Mesendoderm (in vitro differentiated cells): ENCODE data around the gene LPCAT3.

Experiments used
- DNase-seq: peaks from one replicate; pipeline ENCODE4 v3.0.0; 2013
- H2AK5ac ChIP-seq: 2 replicates; pipeline ENCODE4 v1.6.1; 2013; ENCODE audit warnings: low read length, inconsistent platforms
- H2BK120ac ChIP-seq: 2 replicates; pipeline ENCODE4 v1.6.1; 2013; ENCODE audit warnings: low read depth, mild to moderate bottlenecking, low read length, moderate library complexity, mixed read lengths
- H2BK15ac ChIP-seq: replicated peaks from 2 replicates; pipeline ENCODE4 v1.6.1; 2013; ENCODE audit warnings: low read depth, mild to moderate bottlenecking, moderate library complexity
- H2BK5ac ChIP-seq: 2 replicates; pipeline ENCODE4 v1.6.1; 2013; ENCODE audit warnings: low read length, inconsistent platforms
- H3K18ac ChIP-seq: 2 replicates; pipeline ENCODE4 v1.6.1; 2013; ENCODE audit warnings: mild to moderate bottlenecking, low read length, mixed read lengths
- H3K23ac ChIP-seq: one replicate; pipeline ENCODE4 v1.6.1; 2013; ENCODE audit warnings: low read length
- H3K27ac ChIP-seq: 2 replicates; pipeline ENCODE4 v1.5.1; 2013; ENCODE audit warnings: low read depth, mild to moderate bottlenecking, inconsistent platforms, low read length, moderate library complexity
- H3K27me3 ChIP-seq: 2 replicates; pipeline ENCODE4 v1.6.1; 2013; ENCODE audit warnings: low read length, control low read depth, mild to moderate bottlenecking, inconsistent platforms; ENCODE audit not compliant: insufficient read depth, poor library complexity
- H3K36me3 ChIP-seq: 2 replicates; pipeline ENCODE4 v1.6.1; 2013; ENCODE audit warnings: low read length, inconsistent platforms; ENCODE audit not compliant: control insufficient read depth, insufficient read depth
- H3K4ac ChIP-seq: one replicate; pipeline ENCODE4 v1.6.1; 2013; ENCODE audit warnings: low read depth, mild to moderate bottlenecking, low read length, moderate library complexity
- H3K4me1 ChIP-seq: 2 replicates; pipeline ENCODE4 v1.6.1; 2013; ENCODE audit warnings: low read depth, low read length, inconsistent platforms; ENCODE audit not compliant: control insufficient read depth
- H3K4me2 ChIP-seq: 2 replicates; pipeline ENCODE4 v1.6.1; 2013; ENCODE audit warnings: low read length
- H3K4me3 ChIP-seq: 2 replicates; pipeline ENCODE4 v1.5.1; 2013; ENCODE audit warnings: mild to moderate bottlenecking, low read length
- H3K56ac ChIP-seq: one replicate; pipeline ENCODE4 v1.6.1; 2013; ENCODE audit warnings: low read length
- H3K79me1 ChIP-seq: 2 replicates; pipeline ENCODE4 v1.6.1; 2013; ENCODE audit warnings: low read length, inconsistent platforms
- H3K79me2 ChIP-seq: 2 replicates; pipeline ENCODE4 v1.6.1; 2013; ENCODE audit warnings: mild to moderate bottlenecking, low read length; ENCODE audit not compliant: control insufficient read depth, insufficient read depth
- H3K9ac ChIP-seq: 2 replicates; pipeline ENCODE4 v1.6.1; 2013; ENCODE audit warnings: low read length, inconsistent platforms
- H4K5ac ChIP-seq: one replicate; pipeline ENCODE4 v1.6.1; 2013; ENCODE audit warnings: low read length
- H4K8ac ChIP-seq: one replicate; pipeline ENCODE4 v1.6.1; 2013; ENCODE audit warnings: low read depth, mild to moderate bottlenecking, control low read depth, low read length, moderate library complexity
- WGBS: extraction: QIAGEN DNeasy Blood & Tissue Kit; methylation state at CpG from one replicate; pipeline ENCODE4 v1.1.7; 2013; ENCODE audit warnings: low lambda C conversion rate, missing lambda C conversion rate; ENCODE audit not compliant: insufficient coverage; ENCODE audit errors: extremely low coverage; 5-methylcytosine and 5-hydroxymethylcytosine counted together

The LPCAT3 gene

GRCh38 chr12:6980075-6980474 is 38.2 kb downstream of the LPCAT3 start:
- H3K36me3 ChIP-seq, result peaks cover 9% of the 10 kb centered on the region
- no CpG with 5 or more reads among the region's 4 CpGs for WGBS
- H3K4me2 ChIP-seq, result no peak overlapping the region

GRCh38 chr12:6979453-6979852 is 38.8 kb downstream of the LPCAT3 start:
- no CpG with 5 or more reads among the region's 3 CpGs for WGBS
- no peaks in the 10 kb centered on the region for H3K4me1 ChIP-seq
- H3K27ac ChIP-seq, result no peak overlapping the region
- no peaks in the 10 kb centered on the region for H3K79me1 ChIP-seq
- H3K79me2 ChIP-seq, result no peaks in the 10 kb centered on the region
- no peak overlapping the region for H3K18ac ChIP-seq
- no peak overlapping the region for H3K4ac ChIP-seq
- H3K9ac ChIP-seq, result no peak overlapping the region
- H3K23ac ChIP-seq, result no peak overlapping the region
- H3K36me3 ChIP-seq, result peaks cover 11% of the 10 kb centered on the region
- DNase-seq, result no peak
- no peak overlapping the region for H3K4me2 ChIP-seq
- no peak overlapping the region for H3K4me3 ChIP-seq
- H2BK5ac ChIP-seq, result no peak overlapping the region
- H2BK15ac ChIP-seq, result no peak overlapping the region
- no peak overlapping the region for H2BK120ac ChIP-seq
- H4K5ac ChIP-seq, result no peak overlapping the region
- H4K8ac ChIP-seq, result no peak overlapping the region
- H2AK5ac ChIP-seq, result no peak overlapping the region
- H3K27me3 ChIP-seq, result no peaks in the 10 kb centered on the region
- no peak overlapping the region for H3K56ac ChIP-seq

More at GRCh38 chr12:6980075-6980474, 38.2 kb downstream of the LPCAT3 start:
- no peak overlapping the region for H4K8ac ChIP-seq
- H2BK120ac ChIP-seq, result no peak overlapping the region
- no peaks in the 10 kb centered on the region for H3K79me2 ChIP-seq
- H3K79me1 ChIP-seq, result no peaks in the 10 kb centered on the region
- no peak overlapping the region for H3K56ac ChIP-seq
- H3K18ac ChIP-seq, result no peak overlapping the region
- H3K4me3 ChIP-seq, result no peak overlapping the region
- no peak overlapping the region for H3K4ac ChIP-seq
- no peak overlapping the region for H4K5ac ChIP-seq
- DNase-seq, result no peak
- H3K27ac ChIP-seq, result no peak overlapping the region
- no peaks in the 10 kb centered on the region for H3K27me3 ChIP-seq
- H2AK5ac ChIP-seq, result no peak overlapping the region
- no peak overlapping the region for H2BK15ac ChIP-seq
- H3K23ac ChIP-seq, result no peak overlapping the region
- H3K9ac ChIP-seq, result no peak overlapping the region
- H3K4me1 ChIP-seq, result no peaks in the 10 kb centered on the region
- H2BK5ac ChIP-seq, result no peak overlapping the region

- Histone ChIP-seq H3K36me3 (peaks cover 11% of the 10 kb centered on the region), H3K56ac (no peak overlapping the region), H2BK120ac (no peak overlapping the region), H3K4me1 (no peaks in the 10 kb centered on the region), H3K4me3 (no peak overlapping the region), H3K18ac (no peak overlapping the region), H3K4me2 (no peak overlapping the region), H3K27me3 (no peaks in the 10 kb centered on the region), H3K79me1 (peaks cover under 1% of the 10 kb centered on the region), H3K79me2 (no peaks in the 10 kb centered on the region), H3K23ac (no peak overlapping the region), H2BK5ac (no peak overlapping the region), H2BK15ac (no peak overlapping the region), H4K8ac (no peak overlapping the region), H3K4ac (no peak overlapping the region), H3K9ac (no peak overlapping the region), H3K27ac (no peak overlapping the region), H4K5ac (no peak overlapping the region), H2AK5ac (no peak overlapping the region)
- no CpG with 5 or more reads among the region's 6 CpGs for WGBS
- no peak for DNase-seq
Observed at GRCh38 chr12:6979021-6979420, 39.3 kb downstream of the LPCAT3 start.

- H2BK15ac ChIP-seq, result no peak overlapping the region
- no CpG with 5 or more reads among the region's 3 CpGs for WGBS
- H2BK5ac ChIP-seq, result no peak overlapping the region
- no peak for DNase-seq
- H3K4ac ChIP-seq, result no peak overlapping the region
- H3K9ac ChIP-seq, result no peak overlapping the region
- no peaks in the 10 kb centered on the region for H3K79me2 ChIP-seq
- H3K27ac ChIP-seq, result no peak overlapping the region
- H2AK5ac ChIP-seq, result no peak overlapping the region
- no peak overlapping the region for H4K5ac ChIP-seq
- H3K4me1 ChIP-seq, result no peaks in the 10 kb centered on the region
- no peak overlapping the region for H3K4me3 ChIP-seq
- no peak overlapping the region for H3K4me2 ChIP-seq
- H3K23ac ChIP-seq, result no peak overlapping the region
- H3K36me3 ChIP-seq, result peaks cover 11% of the 10 kb centered on the region
- H3K56ac ChIP-seq, result no peak overlapping the region
- no peaks in the 10 kb centered on the region for H3K27me3 ChIP-seq
- no peak overlapping the region for H2BK120ac ChIP-seq
- no peak overlapping the region for H4K8ac ChIP-seq
- no peak overlapping the region for H3K18ac ChIP-seq
- peaks cover 4% of the 10 kb centered on the region for H3K79me1 ChIP-seq
Observed at GRCh38 chr12:6978611-6979011, 39.7 kb downstream of the LPCAT3 start.

- no peak overlapping the region for H4K5ac ChIP-seq
- H3K4me1 ChIP-seq, result no peaks in the 10 kb centered on the region
- H2AK5ac ChIP-seq, result no peak overlapping the region
- no peak overlapping the region for H3K4me2 ChIP-seq
- H3K27ac ChIP-seq, result no peak overlapping the region
- H2BK5ac ChIP-seq, result no peak overlapping the region
- H2BK120ac ChIP-seq, result no peak overlapping the region
- DNase-seq, result no peak
- H2BK15ac ChIP-seq, result no peak overlapping the region
- no peak overlapping the region for H3K4me3 ChIP-seq
- H3K4ac ChIP-seq, result no peak overlapping the region
- H3K79me2 ChIP-seq, result no peaks in the 10 kb centered on the region
- no peak overlapping the region for H3K18ac ChIP-seq
- H3K56ac ChIP-seq, result no peak overlapping the region
- H4K8ac ChIP-seq, result no peak overlapping the region
- no peaks in the 10 kb centered on the region for H3K27me3 ChIP-seq
- no peak overlapping the region for H3K9ac ChIP-seq
- peaks cover 11% of the 10 kb centered on the region for H3K36me3 ChIP-seq
- H3K23ac ChIP-seq, result no peak overlapping the region
- H3K79me1 ChIP-seq, result peaks cover 4% of the 10 kb centered on the region
- no CpG with 5 or more reads among the region's 6 CpGs for whole genome bisulfite sequencing
Observed at GRCh38 chr12:6978188-6978587, 40.1 kb downstream of the LPCAT3 start.

- WGBS, result no CpG with 5 or more reads among the region's 10 CpGs
- no peak for DNase-seq
- Histone ChIP-seq H3K27ac (no peak overlapping the region), H3K9ac (no peak overlapping the region), H2AK5ac (no peak overlapping the region), H3K4me1 (no peaks in the 10 kb centered on the region), H4K5ac (no peak overlapping the region), H3K79me2 (no peaks in the 10 kb centered on the region), H3K23ac (no peak overlapping the region), H3K18ac (no peak overlapping the region), H3K36me3 (peaks cover 11% of the 10 kb centered on the region), H2BK120ac (no peak overlapping the region), H3K27me3 (no peaks in the 10 kb centered on the region), H3K4me2 (no peak overlapping the region), H3K56ac (no peak overlapping the region), H3K4ac (no peak overlapping the region), H3K79me1 (peaks cover 4% of the 10 kb centered on the region), H4K8ac (no peak overlapping the region), H3K4me3 (no peak overlapping the region), H2BK15ac (no peak overlapping the region), H2BK5ac (no peak overlapping the region)
Observed at GRCh38 chr12:6977653-6978052, 40.6 kb downstream of the LPCAT3 start.
